Measurements from ENCODE around the gene CTXN2.

The CTXN2 gene

DNA sequence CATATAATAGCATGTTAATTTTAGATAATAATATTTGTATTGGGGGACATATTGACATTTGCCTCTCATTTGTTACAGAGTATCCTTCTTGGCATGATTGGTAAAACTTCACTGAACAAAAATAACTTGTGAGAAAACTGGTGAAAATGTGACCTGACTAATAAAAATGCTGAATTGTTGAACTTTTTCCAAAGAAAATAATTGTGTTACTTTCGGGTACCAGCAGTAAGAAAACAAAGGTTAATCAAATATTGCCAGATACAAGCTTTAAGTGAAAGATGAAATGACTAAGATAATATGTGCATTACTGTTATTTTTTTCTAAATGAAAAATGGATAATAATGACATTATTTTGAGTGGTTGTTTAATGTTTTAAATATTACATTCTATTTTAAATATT lies 29.8 kb downstream of the CTXN2 start:
- no peak overlapping the region for H3K4me3 ChIP-seq
- H3K27ac ChIP-seq, result no peak overlapping the region

DNA sequence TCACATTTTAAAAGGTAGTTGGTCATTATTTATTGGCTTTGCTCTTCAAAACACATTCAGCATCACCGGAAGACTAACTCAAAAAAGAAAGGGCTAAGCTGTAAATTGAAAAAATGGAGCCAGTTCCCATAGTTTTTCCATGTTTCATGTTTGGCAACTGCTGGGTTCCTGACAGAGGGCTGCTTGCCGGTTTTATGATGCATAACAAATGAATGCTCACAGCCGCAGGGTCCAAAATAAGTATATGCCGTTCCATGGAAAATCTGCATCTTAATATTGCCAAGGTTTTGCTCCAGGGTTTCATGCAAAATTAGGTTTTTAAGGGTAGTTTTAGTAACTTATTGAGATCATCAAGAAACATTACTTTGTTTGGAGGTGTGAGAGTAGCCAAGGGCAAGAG lies 30.4 kb downstream of the CTXN2 start:
- no peak overlapping the region for H3K4me3 ChIP-seq
- no peak overlapping the region for H3K27ac ChIP-seq

DNA sequence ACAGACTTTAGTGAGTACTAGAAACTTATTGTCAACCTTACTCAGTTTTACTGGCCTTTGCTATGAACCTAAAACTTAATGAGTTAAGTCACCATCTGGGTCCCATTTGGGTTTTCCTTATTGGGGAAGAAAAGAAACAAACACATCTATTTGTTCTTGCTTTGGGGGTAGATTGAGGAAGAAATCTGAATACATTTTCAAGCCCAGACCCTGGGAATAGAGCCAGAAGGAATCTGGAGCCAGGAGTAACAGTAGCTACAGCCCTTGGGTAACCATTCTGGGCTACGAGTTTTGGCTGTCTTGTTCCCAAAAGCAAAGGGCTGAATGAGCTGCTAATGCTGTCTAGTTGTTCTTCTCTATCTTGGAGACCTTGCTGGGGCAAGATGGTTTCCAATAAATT lies 31.2 kb downstream of the CTXN2 start:
- Histone ChIP-seq H3K27ac (no peak overlapping the region), H3K4me3 (no peak overlapping the region)

DNA sequence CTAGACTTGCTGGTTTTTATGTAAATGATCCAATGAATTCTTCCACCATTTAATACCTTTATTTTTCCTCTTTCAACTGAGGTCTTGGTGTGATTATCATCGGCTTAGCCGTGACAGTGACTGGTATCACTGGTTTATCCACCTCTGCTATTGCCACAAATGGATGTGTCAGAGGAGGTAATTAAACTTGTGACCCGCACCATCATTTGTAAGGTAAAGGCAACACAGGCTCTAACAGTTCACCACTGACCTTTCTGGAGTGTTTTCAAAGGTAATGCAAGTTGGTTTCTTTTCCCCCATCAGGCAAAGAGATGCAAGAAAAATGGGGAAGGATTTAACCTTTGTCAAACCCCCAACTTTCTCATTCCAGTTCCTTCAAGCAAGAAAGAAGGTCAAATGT lies 34.3 kb downstream of the CTXN2 start:
- Histone ChIP-seq H3K4me3 (no peak overlapping the region), H3K27ac (no peak overlapping the region)

DNA sequence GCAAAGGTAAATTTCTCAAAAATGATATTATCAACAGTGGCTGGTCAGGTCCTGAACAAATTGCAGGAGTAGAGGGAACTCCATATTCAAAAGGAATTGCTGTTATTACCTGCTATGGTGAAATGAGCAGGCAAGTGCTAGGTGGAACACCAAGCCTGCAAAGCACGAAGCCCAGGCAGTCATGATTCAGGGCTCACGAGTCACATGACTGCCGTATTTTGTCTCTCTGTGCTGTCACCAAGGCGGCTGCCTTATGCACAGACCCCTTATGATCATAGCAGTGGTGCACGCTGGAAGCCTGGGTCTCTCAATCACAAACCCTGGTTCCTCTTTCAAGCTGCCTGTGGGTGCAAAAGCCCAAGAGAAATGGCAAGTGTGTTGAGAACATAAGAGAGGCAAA lies 39.0 kb downstream of the CTXN2 start:
- Histone ChIP-seq H3K27ac (no peak overlapping the region), H3K4me3 (no peak overlapping the region)

DNA sequence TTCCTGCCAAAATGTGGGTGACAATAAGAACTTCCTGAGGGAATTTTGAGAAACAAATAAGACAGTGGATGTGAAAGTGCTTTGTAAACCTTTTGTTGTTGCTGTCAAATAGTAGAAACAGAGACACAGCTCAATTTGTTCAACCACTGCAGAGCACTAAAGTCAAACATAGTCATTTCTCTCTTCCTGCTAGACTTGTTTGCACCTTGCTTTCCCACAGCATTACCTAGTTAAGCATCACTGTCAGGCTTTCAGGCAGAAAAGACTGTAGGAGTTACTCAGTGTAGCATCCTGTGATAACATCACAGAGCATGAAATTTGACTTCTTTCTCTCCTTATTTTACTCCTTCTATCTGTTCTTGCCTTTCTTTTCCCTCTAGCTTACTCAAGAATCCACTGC lies 41.8 kb downstream of the CTXN2 start:
- H3K27ac ChIP-seq, result no peak overlapping the region
- no peak overlapping the region for H3K4me3 ChIP-seq

DNA sequence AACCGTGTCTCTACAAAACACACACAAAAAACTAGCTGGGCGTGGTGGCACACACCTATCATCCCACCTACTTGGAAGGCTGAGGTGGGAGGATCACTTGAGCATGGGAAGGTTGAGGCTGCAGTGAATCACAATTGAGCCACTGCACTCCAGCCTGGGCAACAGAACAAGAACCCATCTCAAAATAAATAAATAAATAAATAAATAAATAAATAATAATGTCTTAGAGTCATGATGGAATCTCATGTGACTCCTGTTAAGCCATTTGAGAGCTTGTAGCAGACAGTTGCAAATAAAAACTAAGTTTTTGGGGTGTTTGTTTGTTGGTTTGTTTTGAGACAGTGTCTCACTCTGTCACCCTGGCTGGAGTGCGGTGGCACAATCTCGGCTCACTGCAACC lies 47.9 kb downstream of the CTXN2 start:
- no peak overlapping the region for H3K4me3 ChIP-seq
- H3K27ac ChIP-seq, result no peak overlapping the region

DNA sequence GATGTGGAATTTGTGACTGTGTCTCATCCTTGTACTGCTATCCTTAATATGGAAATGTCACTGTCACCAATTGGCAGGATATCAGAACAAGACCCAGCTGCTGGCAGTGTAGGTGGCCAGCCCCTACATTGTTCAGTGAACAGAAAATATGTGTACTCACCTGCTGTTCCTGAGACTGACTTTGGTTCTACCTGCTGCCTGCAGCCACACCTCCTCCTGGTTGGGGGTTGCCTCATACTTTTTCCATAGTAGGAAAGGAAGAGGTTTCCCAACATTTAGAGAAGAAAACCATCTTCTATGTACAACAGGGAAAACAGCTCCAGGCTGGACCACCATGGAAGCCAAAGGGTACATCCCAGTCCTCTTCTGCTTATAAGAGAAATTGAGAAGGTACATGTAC lies 50.5 kb downstream of the CTXN2 start:
- Histone ChIP-seq H3K4me3 (no peak overlapping the region), H3K27ac (no peak overlapping the region)

DNA sequence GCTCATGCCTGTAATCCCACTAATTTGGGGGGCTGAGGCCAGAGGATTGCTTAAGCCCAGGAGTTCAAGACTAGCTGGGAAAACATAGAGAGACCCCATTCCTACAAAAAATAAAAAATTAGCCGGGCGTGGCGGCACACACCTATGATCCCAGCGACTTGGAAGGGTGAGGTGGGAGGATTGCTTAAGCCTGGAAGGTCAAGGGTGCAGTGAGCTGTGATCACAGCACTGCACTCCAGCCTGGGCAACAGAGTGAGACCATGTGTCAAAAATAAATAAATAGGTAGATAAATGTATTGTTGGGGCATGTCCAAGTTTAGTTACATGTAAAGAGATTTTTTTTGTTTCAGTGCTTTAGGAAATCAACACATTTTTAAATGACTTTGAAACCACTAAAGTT lies 51.1 kb downstream of the CTXN2 start:
- H3K27ac ChIP-seq, result no peak overlapping the region
- no peak overlapping the region for H3K4me3 ChIP-seq

DNA sequence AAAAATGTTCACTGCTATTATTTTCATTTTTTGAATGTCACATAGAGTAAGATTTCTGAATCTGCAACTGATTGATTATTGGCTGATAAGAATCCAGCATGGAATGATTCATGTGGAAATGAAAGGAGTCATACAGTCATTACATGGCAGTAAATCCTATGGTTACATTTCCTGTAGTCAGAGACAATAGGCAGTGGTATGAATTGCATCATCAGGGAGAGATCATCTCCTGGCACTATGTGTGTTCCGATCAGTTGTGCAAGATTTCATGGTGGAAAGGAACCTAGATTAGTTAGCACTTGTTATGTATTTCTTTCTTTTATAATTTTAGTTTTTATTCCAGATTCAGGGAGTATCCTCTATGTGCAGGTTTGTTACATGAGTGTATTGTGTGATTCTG lies 53.5 kb downstream of the CTXN2 start:
- no peak overlapping the region for H3K4me3 ChIP-seq

DNA sequence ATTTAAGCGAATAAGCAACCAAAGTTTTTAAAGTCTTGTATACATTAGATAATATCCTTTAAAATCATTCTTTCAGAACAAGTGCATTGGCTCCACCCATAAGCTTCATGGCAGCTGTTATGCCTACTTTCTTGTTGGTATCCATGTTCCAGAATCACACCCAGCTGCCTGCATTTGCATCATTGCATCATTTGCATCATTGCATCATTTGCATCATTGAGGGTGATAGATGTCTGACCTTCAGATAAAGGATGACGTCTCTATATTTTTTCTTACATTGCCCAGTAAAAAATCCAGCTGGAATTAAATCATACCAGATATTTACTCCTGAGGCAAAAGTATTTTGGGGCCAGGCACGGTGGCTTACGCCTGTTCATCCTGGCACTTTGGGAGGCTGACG lies 56.9 kb downstream of the CTXN2 start:
- Histone ChIP-seq H3K27ac (no peak overlapping the region), H3K4me3 (no peak overlapping the region)

More for the DNA sequence above, 53.5 kb downstream of the CTXN2 start:
- H3K27ac ChIP-seq, result no peak overlapping the region

DNA sequence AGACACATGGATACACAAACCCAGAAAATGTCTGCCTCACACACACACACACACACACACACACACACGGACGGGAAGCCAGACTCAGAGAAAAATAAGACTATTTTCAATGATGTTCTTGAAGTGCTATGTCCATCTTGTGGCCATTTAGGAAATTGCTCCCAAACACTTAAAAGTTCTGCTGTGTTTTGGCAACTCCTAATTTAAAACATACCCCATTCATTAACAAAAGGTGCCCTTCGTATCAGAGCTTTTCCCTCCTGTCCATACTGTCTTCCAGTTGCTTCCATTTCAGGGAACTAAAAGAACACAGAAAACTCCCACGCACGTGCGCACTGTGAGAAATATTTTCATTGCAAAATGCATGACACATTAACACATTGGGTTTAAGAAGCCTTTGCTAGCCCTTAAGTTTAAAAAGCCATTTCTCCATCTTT lies 59.2 kb downstream of the CTXN2 start:
- Histone ChIP-seq H3K27ac (no peak overlapping the region), H3K4me3 (no peak overlapping the region)

DNA sequence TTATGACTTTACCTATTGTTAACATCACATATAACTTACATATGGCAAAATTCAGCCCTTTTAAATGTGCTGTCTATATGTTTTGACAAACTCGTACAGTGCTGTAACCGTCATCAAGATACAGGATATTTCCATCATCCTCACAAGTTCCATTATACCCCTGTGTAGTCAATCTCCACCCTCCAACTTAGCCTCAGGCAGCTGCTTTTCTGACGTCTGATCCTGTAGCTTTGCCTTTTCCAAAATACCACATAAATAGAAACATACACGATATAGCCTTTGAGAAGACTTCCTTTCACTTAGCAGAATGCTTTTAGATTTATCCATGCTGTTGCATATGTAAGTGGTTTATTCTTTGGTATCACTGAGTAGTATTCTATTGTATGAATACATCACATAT lies 61.7 kb downstream of the CTXN2 start:
- H3K4me3 ChIP-seq, result no peak overlapping the region
- H3K27ac ChIP-seq, result no peak overlapping the region
